Activated naive CD4-positive, alpha-beta T cell treated with anti-CD3 and anti-CD28 coated beads for 36 hours (primary cell): ENCODE results near the gene STK24. TPM values are rescaled to one million over a fixed set of nuclear protein-coding genes. Genes with fewer than 3 reads are reported as not detected.
A peak's percentile ranks its signal among the peaks of the same experiment; 100 is the strongest.

ENCODE experiments used
- CTCF ChIA-PET: fragments of 350-600 bp; sonication (Branson Sonifier 250); formaldehyde crosslinking; loops from one replicate; lab custom pipeline; 2021; ENCODE audit warnings: antibody characterized with exemption; lab: Charles Lee
- DNase-seq: peaks from one replicate; pipeline ENCODE4 v3.0.0-alpha.2; 2020
- H3K27ac Mint-ChIP-seq: one replicate; pipeline ENCODE4 v1.8.0; 2021; ENCODE audit warnings: mild to moderate bottlenecking, mixed read lengths
- H3K27me3 Mint-ChIP-seq: one replicate; pipeline ENCODE4 v1.8.0; 2021; ENCODE audit warnings: low read depth, mixed read lengths
- H3K36me3 Mint-ChIP-seq: one replicate; pipeline ENCODE4 v1.8.0; 2021; ENCODE audit warnings: low read depth, mixed read lengths
- H3K4me1 Mint-ChIP-seq: one replicate; pipeline ENCODE4 v1.8.0; 2021; ENCODE audit warnings: low read depth, mixed read lengths
- H3K4me3 Mint-ChIP-seq: one replicate; pipeline ENCODE4 v1.8.0; 2021; ENCODE audit warnings: mild to moderate bottlenecking, moderate library complexity, mixed read lengths
- H3K9me3 Mint-ChIP-seq: one replicate; pipeline ENCODE4 v1.8.0; 2021; ENCODE audit warnings: mixed read lengths
- intact Hi-C: fragments of 100-400 bp; cut with micrococcal nuclease; formaldehyde crosslinking; loops from one replicate; pipeline ENCODE4 v1.15.1; 2023
- total RNA-seq, 2 experiments: library from RNA; stranded (reverse); gene quantifications; one replicate each; pipeline ENCODE4 v1.2.3, GENCODE V29; 2021

Gene STK24
- total RNA-seq, 2 experiments from 2014 or later = 95.5 to 96.7 TPM

- intact Hi-C loops = loop anchor here (10.0 kb wide), 1 partner anchor 515 kb away; no protein-coding TSS in a partner anchor
- no peak overlapping the region for H3K27ac Mint-ChIP-seq
- no peak overlapping the region for H3K4me3 Mint-ChIP-seq
- no peaks in the 10 kb centered on the region for H3K27me3 Mint-ChIP-seq
- CTCF ChIA-PET = interaction anchor here (0.9 to 1.6 kb wide), 3 partner anchors 9 to 163 kb away, joined by 3 to 5 read pairs (median 3); no protein-coding TSS in a partner anchor
- peaks cover 8% of the 10 kb centered on the region for H3K36me3 Mint-ChIP-seq
- DNase-seq = no peak
- H3K4me1 Mint-ChIP-seq = peaks cover 87% of the 10 kb centered on the region
- H3K9me3 Mint-ChIP-seq = no peaks in the 10 kb centered on the region
These were observed 87.3 kb downstream of the STK24 start for GRCh38 chr13:98489446-98490194.

DNA sequence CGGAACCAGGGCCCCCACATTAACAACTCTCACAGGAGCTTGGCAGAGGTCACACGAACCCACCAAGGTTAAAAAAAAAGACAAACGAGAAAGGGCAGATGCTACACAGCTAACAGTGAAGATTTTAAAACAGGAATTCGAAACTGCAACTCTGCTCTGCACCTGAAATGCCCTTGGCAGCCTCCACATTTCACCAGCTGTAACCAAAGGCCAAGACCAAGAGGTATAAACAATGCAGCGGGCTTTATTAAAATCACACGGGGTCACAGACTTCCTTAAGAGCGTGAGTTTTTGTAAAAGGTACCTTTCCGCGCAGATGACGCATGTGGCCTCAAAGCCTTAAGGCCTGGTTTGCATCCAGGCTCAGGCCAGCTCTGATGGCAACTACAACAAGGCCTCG is 88.2 kb downstream of the STK24 start:
- no peak overlapping the region for H3K4me3 Mint-ChIP-seq
- H3K4me1 Mint-ChIP-seq = peaks cover 91% of the 10 kb centered on the region
- H3K36me3 Mint-ChIP-seq = peaks cover 6% of the 10 kb centered on the region
- no peaks in the 10 kb centered on the region for H3K27me3 Mint-ChIP-seq
- no peak for DNase-seq
- CTCF ChIA-PET = interaction anchor here (0.6 to 2.3 kb wide), 8 partner anchors 11 to 375 kb away, joined by 3 to 6 read pairs (median 4); no protein-coding TSS in a partner anchor
- H3K9me3 Mint-ChIP-seq = no peaks in the 10 kb centered on the region
- intact Hi-C loops = loop anchor here (10.0 kb wide), 1 partner anchor 514 kb away; no protein-coding TSS in a partner anchor
- no peak overlapping the region for H3K27ac Mint-ChIP-seq

DNA sequence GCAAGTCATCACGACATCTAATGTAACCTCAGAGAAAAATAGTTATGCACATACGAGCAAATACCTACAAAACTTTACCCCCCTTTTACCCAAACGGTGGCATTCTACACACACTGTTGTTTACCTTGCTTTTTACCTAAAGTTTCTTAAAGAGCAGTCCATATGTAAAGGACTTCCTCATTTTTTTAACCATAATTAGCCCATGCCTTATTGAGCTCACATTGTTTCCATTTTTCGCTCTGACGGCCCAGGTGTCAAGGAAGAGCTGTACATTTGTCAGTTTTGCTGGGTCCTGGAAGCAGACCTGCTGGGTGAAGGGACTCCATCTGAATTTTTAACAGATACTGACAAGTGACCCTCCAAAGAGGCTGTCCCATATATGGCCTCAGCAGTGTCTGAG is 89.4 kb downstream of the STK24 start:
- peaks cover 9% of the 10 kb centered on the region for H3K36me3 Mint-ChIP-seq
- H3K27ac Mint-ChIP-seq = no peak overlapping the region
- H3K9me3 Mint-ChIP-seq = no peaks in the 10 kb centered on the region
- DNase-seq = no peak
- CTCF ChIA-PET = interaction anchor here (2.3 kb wide), 1 partner anchor 165 kb away, joined by 6 read pairs; no protein-coding TSS in a partner anchor
- H3K27me3 Mint-ChIP-seq = no peaks in the 10 kb centered on the region
- peaks cover 91% of the 10 kb centered on the region for H3K4me1 Mint-ChIP-seq
- intact Hi-C loops = loop anchor here (10.0 kb wide), 1 partner anchor 513 kb away; no protein-coding TSS in a partner anchor
- no peak overlapping the region for H3K4me3 Mint-ChIP-seq

DNA sequence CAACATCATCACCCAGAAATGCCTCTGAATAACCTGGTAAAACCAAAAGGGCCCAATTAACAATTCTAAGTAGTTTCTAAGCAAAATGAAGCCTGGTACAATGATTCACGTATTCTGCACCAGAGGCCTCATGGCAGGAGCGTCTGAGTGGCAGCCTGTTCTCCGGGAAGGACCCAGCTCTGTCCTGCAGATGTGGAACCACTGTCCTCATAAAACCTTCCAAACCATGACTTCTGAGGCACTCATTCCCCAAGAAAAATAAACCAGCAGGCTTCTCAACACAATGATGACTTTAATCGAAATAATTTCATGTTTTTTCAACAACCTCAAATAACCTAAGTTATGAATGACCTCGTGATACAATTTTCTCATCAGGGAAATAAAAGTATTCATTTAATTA is 89.9 kb downstream of the STK24 start:
- CTCF ChIA-PET = interaction anchor here (1.2 to 2.3 kb wide), 2 partner anchors 20 to 166 kb away, joined by 3 to 6 read pairs; no protein-coding TSS in a partner anchor
- intact Hi-C loops = loop anchor here (10.0 kb wide), 1 partner anchor 512 kb away; no protein-coding TSS in a partner anchor
- no peak overlapping the region for H3K27ac Mint-ChIP-seq
- no peaks in the 10 kb centered on the region for H3K9me3 Mint-ChIP-seq
- no peak for DNase-seq
- H3K4me3 Mint-ChIP-seq = no peak overlapping the region
- no peaks in the 10 kb centered on the region for H3K27me3 Mint-ChIP-seq
- peaks cover 5% of the 10 kb centered on the region for H3K36me3 Mint-ChIP-seq
- H3K4me1 Mint-ChIP-seq = peaks cover 89% of the 10 kb centered on the region

DNA sequence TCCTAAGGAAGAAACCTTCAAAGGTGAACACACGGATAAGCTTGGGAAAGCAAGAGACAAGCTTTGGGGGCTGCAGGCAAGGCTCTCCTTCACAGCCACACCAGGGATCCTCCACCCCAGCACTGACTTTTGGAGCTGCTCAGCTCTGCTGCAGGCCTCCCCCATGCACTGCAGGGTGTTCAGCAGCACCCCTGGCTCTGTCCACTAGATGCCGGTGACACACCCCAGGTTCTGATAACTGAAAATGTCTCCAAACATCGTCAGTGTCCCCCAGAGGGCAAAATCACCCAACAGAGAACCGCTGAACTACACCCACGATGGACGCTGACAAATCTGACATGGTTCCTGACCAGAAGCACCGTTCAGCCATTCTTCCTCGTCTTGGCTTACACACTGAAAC is 90.5 kb downstream of the STK24 start:
- intact Hi-C loops = loop anchor here (10.0 kb wide), 1 partner anchor 512 kb away; no protein-coding TSS in a partner anchor
- no peak for DNase-seq
- no peaks in the 10 kb centered on the region for H3K27me3 Mint-ChIP-seq
- H3K4me3 Mint-ChIP-seq = no peak overlapping the region
- no peak overlapping the region for H3K27ac Mint-ChIP-seq
- CTCF ChIA-PET = interaction anchor here (0.6 to 2.7 kb wide), 4 partner anchors 20 to 176 kb away, joined by 3 to 10 read pairs (median 5); no protein-coding TSS in a partner anchor
- H3K36me3 Mint-ChIP-seq = peaks cover 4% of the 10 kb centered on the region
- H3K9me3 Mint-ChIP-seq = no peaks in the 10 kb centered on the region
- H3K4me1 Mint-ChIP-seq = peaks cover 89% of the 10 kb centered on the region

DNA sequence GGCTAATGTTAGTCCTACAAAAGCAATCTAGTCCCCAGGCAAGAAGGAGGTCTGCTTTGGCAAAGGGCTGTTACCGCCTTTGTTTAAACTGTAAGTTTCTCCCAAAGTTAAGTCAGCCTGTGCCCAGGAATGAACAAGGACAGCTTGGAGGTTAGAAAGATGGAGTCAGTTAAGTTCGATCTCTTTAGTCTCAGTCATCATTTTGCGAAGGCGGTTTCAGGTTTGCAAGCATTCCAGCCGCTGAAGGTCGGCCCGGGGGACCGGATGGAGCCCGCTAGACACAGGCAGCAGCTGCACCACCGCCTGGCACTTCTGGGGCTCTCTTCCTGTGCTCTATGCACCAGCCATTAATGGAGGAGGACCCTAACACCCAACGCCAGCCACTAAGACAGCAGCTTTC is 91.3 kb downstream of the STK24 start:
- no peak for DNase-seq
- intact Hi-C loops = loop anchor here (10.0 kb wide), 1 partner anchor 511 kb away; no protein-coding TSS in a partner anchor
- Mint-ChIP-seq H3K4me3 (no peak overlapping the region), H3K4me1 (peaks cover 89% of the 10 kb centered on the region), H3K27ac (peak overlapping the region; percentile 16), H3K36me3 (peaks cover 5% of the 10 kb centered on the region), H3K9me3 (no peaks in the 10 kb centered on the region), H3K27me3 (no peaks in the 10 kb centered on the region)
- CTCF ChIA-PET = interaction anchor here (2.7 kb wide), 1 partner anchor 167 kb away, joined by 10 read pairs; no protein-coding TSS in a partner anchor

GRCh38 chr13:98484289-98485219 is 92.4 kb downstream of the STK24 start:
- intact Hi-C loops = loop anchor here (10.0 kb wide), 1 partner anchor 510 kb away; no protein-coding TSS in a partner anchor
- Mint-ChIP-seq H3K27me3 (no peaks in the 10 kb centered on the region), H3K36me3 (peaks cover 5% of the 10 kb centered on the region), H3K9me3 (no peaks in the 10 kb centered on the region), H3K4me3 (no peak overlapping the region), H3K27ac (peak overlapping the region; percentile 54), H3K4me1 (peaks cover 83% of the 10 kb centered on the region)
- CTCF ChIA-PET = interaction anchor here (0.7 to 2.7 kb wide), 4 partner anchors 10 to 168 kb away, joined by 3 to 10 read pairs (median 3); no protein-coding TSS in a partner anchor
- peak; percentile 60 for DNase-seq

- peaks cover 5% of the 10 kb centered on the region for H3K36me3 Mint-ChIP-seq
- intact Hi-C loops = loop anchor here (10.0 kb wide), 1 partner anchor 509 kb away; no protein-coding TSS in a partner anchor
- no peak for DNase-seq
- H3K9me3 Mint-ChIP-seq = no peaks in the 10 kb centered on the region
- no peak overlapping the region for H3K4me3 Mint-ChIP-seq
- no peaks in the 10 kb centered on the region for H3K27me3 Mint-ChIP-seq
- CTCF ChIA-PET = interaction anchor here (0.7 to 3.4 kb wide), 6 partner anchors 9 to 170 kb away, joined by 3 to 15 read pairs (median 3); no protein-coding TSS in a partner anchor
- no peak overlapping the region for H3K27ac Mint-ChIP-seq
- peaks cover 81% of the 10 kb centered on the region for H3K4me1 Mint-ChIP-seq
These were observed 93.2 kb downstream of the STK24 start for GRCh38 chr13:98483601-98484288.

GRCh38 chr13:98482476-98483444 is 94.1 kb downstream of the STK24 start:
- Mint-ChIP-seq H3K27me3 (no peaks in the 10 kb centered on the region), H3K36me3 (peaks cover 5% of the 10 kb centered on the region), H3K9me3 (no peaks in the 10 kb centered on the region), H3K4me3 (no peak overlapping the region), H3K4me1 (peaks cover 83% of the 10 kb centered on the region), H3K27ac (no peak overlapping the region)
- intact Hi-C loops = loop anchor here (10.0 kb wide), 1 partner anchor 508 kb away; no protein-coding TSS in a partner anchor
- CTCF ChIA-PET = interaction anchor here (0.7 to 3.4 kb wide), 7 partner anchors 22 to 191 kb away, joined by 3 to 15 read pairs (median 3); no protein-coding TSS in a partner anchor
- DNase-seq = no peak
